Naive thymus-derived CD4-positive, alpha-beta T cell (primary cell): ENCODE data around the gene C18orf32. TPM values are rescaled to one million over a fixed set of nuclear protein-coding genes. Genes with fewer than 3 reads are reported as not detected.
"Not testable (repeated sequence)": the region's sequence is repeated elsewhere in the genome, so short reads cannot be mapped to it uniquely, and the experiment has no call there.

ENCODE experiments used
- ATAC-seq: fragments of 150-1000 bp; cut with Tn5 transposase; 2 replicates; pipeline ENCODE4 v1.10.0; 2021; ENCODE audit warnings: mild to moderate bottlenecking, moderate library complexity
- CTCF ChIA-PET: fragments of 350-600 bp; sonication (Branson Sonifier 250); formaldehyde crosslinking; loops from one replicate; lab custom pipeline; 2021; ENCODE audit warnings: antibody characterized with exemption; lab: Charles Lee
- POLR2A ChIA-PET: fragments of 350-600 bp; sonication (Branson Sonifier 250); formaldehyde crosslinking; loops from one replicate; lab custom pipeline; 2021; ENCODE audit warnings: antibody characterized with exemption, inconsistent platforms; lab: Charles Lee
- DNase-seq, 9 donors: peaks; one replicate each; pipeline versions ENCODE4 v3.0.0 to v3.0.0-alpha.2; 2020 to 2022; ENCODE audit warnings: mixed read lengths in 1 of 9
- H3K27ac ChIP-seq: one replicate; pipeline ENCODE4 v1.7.0; 2013; ENCODE audit warnings: mild to moderate bottlenecking, low read depth, low read length, moderate library complexity
- H3K27me3 ChIP-seq, 2 donors: one replicate each; pipeline ENCODE4 v1.7.0; 2013; ENCODE audit warnings: low read length in 2 of 2, mild to moderate bottlenecking in 2 of 2, moderate library complexity in 2 of 2; ENCODE audit not compliant: control insufficient read depth in 2 of 2, insufficient read depth in 2 of 2
- H3K36me3 ChIP-seq, 3 experiments: 1 replicate in 2 of 3; 2 replicates in 1 of 3; pipeline ENCODE4 v1.7.0; 2013; ENCODE audit warnings: low read length in 3 of 3, mild to moderate bottlenecking in 3 of 3, moderate library complexity in 1 of 3; ENCODE audit not compliant: insufficient read depth in 3 of 3, control insufficient read depth in 2 of 3
- H3K4me1 ChIP-seq, 2 donors: one replicate each; pipeline ENCODE4 v1.7.0; 2013; ENCODE audit warnings: low read length in 2 of 2, mild to moderate bottlenecking in 2 of 2, moderate library complexity in 1 of 2; ENCODE audit not compliant: control insufficient read depth in 2 of 2, insufficient read depth in 2 of 2
- H3K4me3 ChIP-seq: 2 replicates; pipeline ENCODE4 v1.7.0; 2013; ENCODE audit warnings: mild to moderate bottlenecking, low read length
- H3K9me3 ChIP-seq, 3 experiments: 1 replicate in 2 of 3; 2 replicates in 1 of 3; pipeline ENCODE4 v1.7.0; 2013; ENCODE audit warnings: low read length in 3 of 3; ENCODE audit not compliant: control insufficient read depth in 2 of 3
- H3K27ac Mint-ChIP-seq, 9 donors: one replicate each; pipeline ENCODE4 v1.8.0; 2020 to 2022; ENCODE audit warnings: mixed read lengths in 9 of 9, mild to moderate bottlenecking in 8 of 9, moderate library complexity in 5 of 9, inconsistent platforms in 2 of 9
- H3K27me3 Mint-ChIP-seq, 5 donors: one replicate each; pipeline ENCODE4 v1.8.0; 2021 to 2022; ENCODE audit warnings: mixed read lengths in 5 of 5, mild to moderate bottlenecking in 1 of 5
- H3K36me3 Mint-ChIP-seq, 5 donors: one replicate each; pipeline ENCODE4 v1.8.0; 2020 to 2022; ENCODE audit warnings: mixed read lengths in 5 of 5, mild to moderate bottlenecking in 3 of 5, inconsistent platforms in 1 of 5
- H3K4me1 Mint-ChIP-seq, 7 donors: one replicate each; pipeline ENCODE4 v1.8.0; 2020 to 2022; ENCODE audit warnings: mixed read lengths in 7 of 7, mild to moderate bottlenecking in 3 of 7, inconsistent platforms in 1 of 7
- H3K4me3 Mint-ChIP-seq, 10 donors: one replicate each; pipeline ENCODE4 v1.8.0; 2020 to 2022; ENCODE audit warnings: mild to moderate bottlenecking in 10 of 10, mixed read lengths in 10 of 10, moderate library complexity in 6 of 10, inconsistent platforms in 2 of 10
- H3K9me3 Mint-ChIP-seq, 11 donors: one replicate each; pipeline ENCODE4 v1.8.0; 2020 to 2022; ENCODE audit warnings: mixed read lengths in 11 of 11, mild to moderate bottlenecking in 4 of 11, inconsistent platforms in 1 of 11, moderate library complexity in 1 of 11
- intact Hi-C, 2 donors: fragments of 100-400 bp; cut with micrococcal nuclease; formaldehyde crosslinking; loops; one replicate each; pipeline ENCODE4 v1.15.1; 2023
- polyA plus RNA-seq, 2 donors: library from polyadenylated mRNA; unstranded; fragments of 300-500 nt; fragmentation: Illumina TruSeq; gene quantifications; one replicate each; pipeline ENCODE4 v1.2.3, GENCODE V29; 2021
- total RNA-seq, 6 experiments: library from RNA in 5 of 6; stranded (reverse) in 5 of 6; gene quantifications; 1 replicate in 5 of 6; 2 replicates in 1 of 6; pipeline ENCODE4 v1.2.3 and lab custom pipeline; 2021 to 2026

C18orf32 gene
- total and polyA plus RNA-seq, 7 experiments from 2014 or later: 22.5 to 84.1 (median 49.2) TPM

GRCh38 chr18:49517483-49517882 lies 30.4 kb upstream of the C18orf32 start:
- Mint-ChIP-seq H3K36me3 (no peaks in the 10 kb centered on the region), H3K9me3 (no peaks in the 10 kb centered on the region), H3K4me1 (no peaks in the 10 kb centered on the region), H3K4me3 (no peak overlapping the region), H3K27me3 (peaks cover 0 to 7% (median 0%) of the 10 kb centered on the region in 5 donors), H3K27ac (no peak overlapping the region)
- no peak overlapping the region for H3K4me3 ChIP-seq
- H3K36me3 ChIP-seq: no peaks in the 10 kb centered on the region
- ATAC-seq (no peak), DNase-seq (no peak)
- intact Hi-C loops: loop anchor here in 1 of 2 donors (10.0 kb wide), 2 partner anchors 677 to 837 kb away; partner anchors contain the start of gene MYO5B
- no peaks in the 10 kb centered on the region for H3K9me3 ChIP-seq
- no peaks in the 10 kb centered on the region for H3K4me1 ChIP-seq
- ChIA-PET POLR2A (no interaction called here), CTCF (interaction anchor here (0.8 kb wide), 1 partner anchor 105 kb away, joined by 3 read pairs; no protein-coding TSS in a partner anchor)
- no peak overlapping the region for H3K27ac ChIP-seq
- no peaks in the 10 kb centered on the region for H3K27me3 ChIP-seq

DNA sequence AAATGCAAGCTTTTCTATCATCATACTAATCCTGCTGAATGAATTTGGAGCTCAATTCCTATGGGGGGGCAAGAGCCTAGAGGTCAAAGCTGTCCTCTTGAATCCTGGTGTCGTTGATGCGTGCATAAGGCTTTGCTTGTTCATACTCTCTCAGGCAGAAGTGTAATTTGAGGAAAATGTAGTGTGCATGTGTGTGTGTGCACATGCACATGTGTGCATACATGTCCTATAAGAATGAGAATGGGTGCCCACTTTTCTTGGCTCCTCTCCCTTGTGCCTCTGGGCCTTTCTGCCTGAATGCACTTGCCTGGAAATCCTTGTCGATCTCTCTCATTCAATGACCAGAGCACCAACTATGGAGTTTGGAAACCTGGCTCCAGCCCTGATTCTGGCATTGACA lies 28.5 kb upstream of the C18orf32 start:
- Histone ChIP-seq H3K36me3 (no peaks in the 10 kb centered on the region), H3K27me3 (no peaks in the 10 kb centered on the region), H3K4me1 (no peaks in the 10 kb centered on the region), H3K27ac (no peak overlapping the region), H3K4me3 (no peak overlapping the region), H3K9me3 (no peaks in the 10 kb centered on the region)
- Mint-ChIP-seq H3K27ac (no peak overlapping the region), H3K36me3 (no peaks in the 10 kb centered on the region), H3K27me3 (peaks cover 0 to 4% (median 0%) of the 10 kb centered on the region in 5 donors), H3K4me3 (no peak overlapping the region), H3K9me3 (no peaks in the 10 kb centered on the region), H3K4me1 (no peaks in the 10 kb centered on the region)
- DNase-seq: no peak
- POLR2A ChIA-PET: no interaction called here
- CTCF ChIA-PET: interaction anchor here (1.2 kb wide), 1 partner anchor 12 kb away, joined by 3 read pairs; no protein-coding TSS in a partner anchor
- intact Hi-C loops: loop anchor here in 1 of 2 donors (10.0 kb wide), 2 partner anchors 679 to 839 kb away; partner anchors contain the start of gene MYO5B
- no peak for ATAC-seq

GRCh38 chr18:49515003-49515402 lies 28.0 kb upstream of the C18orf32 start:
- H3K4me3 ChIP-seq, H3K36me3 Mint-ChIP-seq, H3K27ac ChIP-seq, H3K27me3 ChIP-seq, H3K4me3 Mint-ChIP-seq, H3K36me3 ChIP-seq, H3K4me1 ChIP-seq, H3K27ac Mint-ChIP-seq, H3K4me1 Mint-ChIP-seq, POLR2A ChIA-PET, ATAC-seq, H3K9me3 Mint-ChIP-seq, DNase-seq, H3K9me3 ChIP-seq, H3K27me3 Mint-ChIP-seq: not testable (repeated sequence)
- CTCF ChIA-PET: interaction anchor here (1.2 kb wide), 1 partner anchor 12 kb away, joined by 3 read pairs; no protein-coding TSS in a partner anchor
- intact Hi-C loops: loop anchor here in 1 of 2 donors (10.0 kb wide), 2 partner anchors 680 to 840 kb away; partner anchors contain the start of gene MYO5B

- Mint-ChIP-seq H3K9me3 (no peaks in the 10 kb centered on the region), H3K27ac (no peak overlapping the region), H3K27me3 (peaks cover 0 to 4% (median 0%) of the 10 kb centered on the region in 5 donors), H3K4me3 (no peak overlapping the region), H3K36me3 (no peaks in the 10 kb centered on the region), H3K4me1 (no peaks in the 10 kb centered on the region)
- no peak for ATAC-seq
- no peaks in the 10 kb centered on the region for H3K9me3 ChIP-seq
- DNase-seq: no peak
- H3K27me3 ChIP-seq: no peaks in the 10 kb centered on the region
- intact Hi-C loops: loop anchor here in 1 of 2 donors (10.0 kb wide), 2 partner anchors 680 to 840 kb away; partner anchors contain the start of gene MYO5B
- POLR2A ChIA-PET: no interaction called here
- no peaks in the 10 kb centered on the region for H3K4me1 ChIP-seq
- no peak overlapping the region for H3K4me3 ChIP-seq
- H3K27ac ChIP-seq: no peak overlapping the region
- CTCF ChIA-PET: no interaction called here
- no peaks in the 10 kb centered on the region for H3K36me3 ChIP-seq
Measured at GRCh38 chr18:49514577-49514976, 27.5 kb upstream of the C18orf32 start.

GRCh38 chr18:49512876-49513275 lies 25.8 kb upstream of the C18orf32 start:
- intact Hi-C loops: loop anchor here in 1 of 2 donors (10.0 kb wide), 2 partner anchors 682 to 842 kb away; partner anchors contain the start of gene MYO5B
- CTCF ChIA-PET: interaction anchor here (0.6 to 4.0 kb wide), 3 partner anchors 347 to 1547 kb away, joined by 3 to 52 read pairs (median 4); no protein-coding TSS in a partner anchor
- not testable (repeated sequence) for H3K27ac Mint-ChIP-seq

GRCh38 chr18:49510393-49511115 lies 23.5 kb upstream of the C18orf32 start:
- H3K9me3 ChIP-seq: no peaks in the 10 kb centered on the region
- H3K36me3 Mint-ChIP-seq: no peaks in the 10 kb centered on the region
- H3K4me3 Mint-ChIP-seq: no peak overlapping the region
- ATAC-seq (peak; percentile 85), DNase-seq (peak in 7 of 9 donors; percentile 31 to 56 (median 46))
- CTCF ChIA-PET: interaction anchor here (0.6 to 4.0 kb wide), 6 partner anchors 136 to 847 kb away, joined by 3 to 52 read pairs (median 6); no protein-coding TSS in a partner anchor
- H3K27me3 ChIP-seq: no peaks in the 10 kb centered on the region
- H3K4me3 ChIP-seq: no peak overlapping the region
- H3K4me1 Mint-ChIP-seq: no peaks in the 10 kb centered on the region
- H3K36me3 ChIP-seq: no peaks in the 10 kb centered on the region
- peaks cover 0 to 1% (median 0%) of the 10 kb centered on the region in 11 donors for H3K9me3 Mint-ChIP-seq
- no peak overlapping the region for H3K27ac Mint-ChIP-seq
- POLR2A ChIA-PET: interaction anchor here (0.6 kb wide), 1 partner anchor 311 kb away, joined by 6 read pairs; no protein-coding TSS in a partner anchor
- H3K27me3 Mint-ChIP-seq: peaks cover 8 to 22% (median 15%) of the 10 kb centered on the region in 5 donors
- H3K4me1 ChIP-seq: no peaks in the 10 kb centered on the region
- H3K27ac ChIP-seq: no peak overlapping the region
- intact Hi-C loops: loop anchor here (1.0 to 10.0 kb wide), 6 partner anchors 348 to 844 kb away; partner anchors contain the start of gene MYO5B (in 2 of the 2)

More at GRCh38 chr18:49512876-49513275, 25.8 kb upstream of the C18orf32 start:
- H3K4me1 ChIP-seq, DNase-seq, H3K36me3 Mint-ChIP-seq, H3K4me3 Mint-ChIP-seq, H3K9me3 Mint-ChIP-seq, H3K4me1 Mint-ChIP-seq, ATAC-seq, H3K27me3 ChIP-seq, POLR2A ChIA-PET, H3K27ac ChIP-seq, H3K36me3 ChIP-seq, H3K4me3 ChIP-seq, H3K9me3 ChIP-seq: not testable (repeated sequence)
- H3K27me3 Mint-ChIP-seq: peaks cover 2 to 10% (median 7%) of the 10 kb centered on the region in 5 donors
